Measurements from ENCODE around the gene MIOX.

The MIOX gene

GRCh38 chr22:50473855-50474671 is 12.6 kb upstream of the MIOX start:
- DNase-seq, result no peak

- peak; percentile 71 for DNase-seq
Measured at GRCh38 chr22:50474710-50475651, 11.7 kb upstream of the MIOX start, which contains the start of gene SBF1. Gene SBF1, minus strand, starts transcription at chr22:50475035. Its CDS starts 195 bp downstream, at chr22:50474840.

GRCh38 chr22:50475652-50476002 is 11.0 kb upstream of the MIOX start:
- DNase-seq, result no peak

GRCh38 chr22:50476868-50477267 is 9.8 kb upstream of the MIOX start:
- DNase-seq, result no peak

GRCh38 chr22:50477923-50478322 is 8.7 kb upstream of the MIOX start:
- DNase-seq, result no peak

- DNase-seq, result no peak
Measured at GRCh38 chr22:50479721-50480120, 6.9 kb upstream of the MIOX start.

- DNase-seq, result no peak
Measured at GRCh38 chr22:50481045-50481439, 5.6 kb upstream of the MIOX start.

GRCh38 chr22:50481440-50482106 is 5.1 kb upstream of the MIOX start, which contains the start of gene ADM2:
Gene ADM2, plus strand, starts transcription at chr22:50481543. Its CDS starts 305 bp downstream, at chr22:50481848.
- no peak for DNase-seq

GRCh38 chr22:50482107-50483074 is 4.3 kb upstream of the MIOX start:
- no peak for DNase-seq

- no peak for DNase-seq
Measured at GRCh38 chr22:50483106-50483505, 3.6 kb upstream of the MIOX start.

GRCh38 chr22:50483556-50483955 is 3.1 kb upstream of the MIOX start:
- no peak for DNase-seq

- no peak for DNase-seq
Measured at GRCh38 chr22:50483977-50484853, 2.4 kb upstream of the MIOX start.

- DNase-seq, result no peak
Measured at GRCh38 chr22:50485221-50486131, 1.2 kb upstream of the MIOX start.

GRCh38 chr22:50487290-50488005 is 789 bp downstream of the MIOX start:
- no peak for DNase-seq

GRCh38 chr22:50488006-50488677 is 1.5 kb downstream of the MIOX start:
- no peak for DNase-seq

- DNase-seq, result no peak
Measured at GRCh38 chr22:50488886-50489285, 2.2 kb downstream of the MIOX start.

GRCh38 chr22:50489363-50490243 is 2.9 kb downstream of the MIOX start:
- DNase-seq, result no peak

Measured in GOT3 (cell line).